ENCODE data around the gene GNMT.
"Not testable (repeated sequence)": the region's sequence is repeated elsewhere in the genome, so short reads cannot be mapped to it uniquely, and the experiment has no call there.

Gene GNMT

DNA sequence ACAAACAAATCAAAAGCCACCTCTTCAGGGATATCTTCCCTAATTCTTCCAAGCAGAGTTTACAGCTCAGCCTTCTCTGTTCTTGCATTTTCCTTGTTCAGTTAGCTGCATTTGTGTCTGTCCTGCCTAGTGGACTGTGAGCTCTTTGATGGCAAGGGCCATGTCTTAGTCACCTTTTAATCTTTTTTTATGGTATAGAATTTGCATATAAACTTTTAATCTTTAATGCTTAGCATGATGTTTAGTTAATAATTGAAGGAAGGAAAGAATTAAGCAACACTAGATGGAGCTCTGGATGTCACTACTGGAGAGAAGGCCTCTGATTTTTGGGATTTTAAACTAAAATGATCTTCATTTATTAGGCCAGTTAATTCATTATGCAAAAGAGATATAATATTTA, 36.0 kb downstream of the GNMT start:
- Histone ChIP-seq H3K27ac (ENCODE audit: low read depth, low read length) (no peak overlapping the region), H3K9me3 (ENCODE audit: control insufficient read depth, insufficient read depth, low read length) (no peaks in the 10 kb centered on the region), H3K36me3 (ENCODE audit: control insufficient read depth, insufficient read depth, low read length) (peaks cover 8% of the 10 kb centered on the region; the same call in 1 of the 2 replicates), H3K27me3 (ENCODE audit: control insufficient read depth, insufficient read depth, low read length) (no peaks in the 10 kb centered on the region), H3K4me3 (ENCODE audit: low read depth, low read length) (no peak overlapping the region), H3K4me1 (ENCODE audit: control insufficient read depth, insufficient read depth, low read length) (no peaks in the 10 kb centered on the region), H3K9ac (ENCODE audit: low read depth, low read length) (no peak overlapping the region)

DNA sequence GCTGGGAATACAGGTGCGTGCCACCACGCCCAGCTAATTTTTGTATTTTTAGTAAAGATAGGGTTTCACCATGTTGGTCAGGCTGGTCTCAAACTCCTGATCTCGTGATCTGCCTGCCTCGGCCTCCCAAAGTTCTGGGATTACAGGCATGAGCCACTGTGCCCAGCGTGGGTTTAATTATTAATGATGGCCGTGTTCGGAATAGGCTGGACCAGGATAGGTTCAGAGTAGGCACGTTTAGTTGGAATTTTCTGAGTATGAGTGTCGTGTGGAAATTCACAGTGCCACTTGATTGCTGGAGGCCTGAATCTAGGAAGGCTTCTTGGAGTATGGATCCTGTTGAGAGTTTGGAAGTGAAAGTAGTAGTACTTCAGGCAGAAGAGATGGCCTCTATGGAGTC, 37.7 kb downstream of the GNMT start:
- H3K27me3 ChIP-seq (ENCODE audit: control insufficient read depth, insufficient read depth, low read length); H3K36me3 ChIP-seq (ENCODE audit: control insufficient read depth, insufficient read depth, low read length); H3K27ac ChIP-seq (ENCODE audit: low read depth, low read length); H3K4me1 ChIP-seq (ENCODE audit: control insufficient read depth, insufficient read depth, low read length); H3K9ac ChIP-seq (ENCODE audit: low read depth, low read length); H3K4me3 ChIP-seq (ENCODE audit: low read depth, low read length); H3K9me3 ChIP-seq (ENCODE audit: control insufficient read depth, insufficient read depth, low read length): not testable (repeated sequence)

DNA sequence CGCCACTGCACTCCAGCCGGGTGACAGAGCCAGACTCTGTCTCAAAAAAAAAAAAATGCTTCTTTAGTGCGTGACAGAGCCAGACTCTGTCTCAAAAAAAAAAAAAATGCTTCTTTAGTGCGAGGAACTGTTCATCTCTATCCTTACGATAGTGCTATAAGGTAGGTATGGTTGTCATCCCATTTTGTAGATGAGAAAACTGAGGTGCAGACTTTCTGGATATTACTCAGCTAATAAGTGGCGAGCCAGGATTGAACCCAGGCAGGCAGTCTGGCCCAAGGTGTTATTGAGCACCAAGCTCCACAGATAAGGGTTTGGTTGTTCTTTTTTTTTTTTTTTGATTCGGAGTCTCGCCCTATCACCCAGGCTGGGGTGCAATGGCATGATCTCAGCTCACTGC, 41.3 kb downstream of the GNMT start:
- H3K27ac ChIP-seq (ENCODE audit: low read depth, low read length): no peak overlapping the region
- no peaks in the 10 kb centered on the region for H3K27me3 ChIP-seq (ENCODE audit: control insufficient read depth, insufficient read depth, low read length)
- H3K9me3 ChIP-seq (ENCODE audit: control insufficient read depth, insufficient read depth, low read length): no peaks in the 10 kb centered on the region
- H3K36me3 ChIP-seq (ENCODE audit: control insufficient read depth, insufficient read depth, low read length): peaks cover 9% of the 10 kb centered on the region
- no peak overlapping the region for H3K9ac ChIP-seq (ENCODE audit: low read depth, low read length)
- H3K4me1 ChIP-seq (ENCODE audit: control insufficient read depth, insufficient read depth, low read length): no peaks in the 10 kb centered on the region
- H3K4me3 ChIP-seq (ENCODE audit: low read depth, low read length): no peak overlapping the region

DNA sequence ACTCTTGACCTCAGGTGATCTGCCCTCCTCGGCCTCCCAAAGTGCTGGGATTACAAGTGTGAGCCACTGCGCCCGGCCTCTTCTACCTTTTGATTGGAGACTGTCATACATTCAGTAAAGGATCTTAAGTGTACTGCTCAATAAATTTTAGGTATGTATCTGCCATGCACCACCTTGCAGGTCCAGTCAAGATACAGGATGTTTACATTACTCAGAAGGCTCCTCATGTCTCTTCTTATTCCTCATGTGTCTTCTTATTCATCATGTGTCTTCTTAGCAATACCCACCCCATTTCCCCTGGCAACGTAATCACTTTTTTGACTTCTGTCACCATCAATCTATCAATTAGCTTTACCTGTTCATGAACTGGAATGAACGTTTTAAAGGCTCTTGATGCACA, 45.3 kb downstream of the GNMT start:
- Histone ChIP-seq H3K4me1 (ENCODE audit: control insufficient read depth, insufficient read depth, low read length) (no peaks in the 10 kb centered on the region), H3K9ac (ENCODE audit: low read depth, low read length) (no peak overlapping the region), H3K4me3 (ENCODE audit: low read depth, low read length) (no peak overlapping the region), H3K27me3 (ENCODE audit: control insufficient read depth, insufficient read depth, low read length) (no peaks in the 10 kb centered on the region), H3K27ac (ENCODE audit: low read depth, low read length) (no peak overlapping the region), H3K9me3 (ENCODE audit: control insufficient read depth, insufficient read depth, low read length) (no peaks in the 10 kb centered on the region), H3K36me3 (ENCODE audit: control insufficient read depth, insufficient read depth, low read length) (peaks cover 48% of the 10 kb centered on the region)

DNA sequence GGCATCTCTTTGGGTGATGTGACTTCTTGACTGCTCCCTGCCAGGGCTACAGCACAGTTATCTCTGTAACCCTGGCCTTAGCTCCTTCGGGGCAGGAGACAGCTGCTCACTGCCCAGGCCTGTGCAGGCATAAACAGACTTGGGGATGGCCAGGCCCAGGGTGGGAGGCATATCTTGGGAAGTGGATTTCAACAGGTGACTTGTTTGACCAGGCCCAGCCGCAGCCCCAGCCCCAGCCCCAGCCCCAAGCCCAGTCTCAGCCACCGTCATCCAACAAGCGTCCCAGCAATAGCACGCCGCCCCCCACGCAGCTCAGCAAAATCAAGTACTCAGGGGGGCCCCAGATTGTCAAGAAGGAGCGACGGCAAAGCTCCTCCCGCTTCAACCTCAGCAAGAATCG, 45.7 kb downstream of the GNMT start:
- H3K9ac ChIP-seq (ENCODE audit: low read depth, low read length): no peak overlapping the region
- no peaks in the 10 kb centered on the region for H3K27me3 ChIP-seq (ENCODE audit: control insufficient read depth, insufficient read depth, low read length)
- peaks cover 52% of the 10 kb centered on the region for H3K36me3 ChIP-seq (ENCODE audit: control insufficient read depth, insufficient read depth, low read length)
- no peak overlapping the region for H3K27ac ChIP-seq (ENCODE audit: low read depth, low read length)
- no peak overlapping the region for H3K4me3 ChIP-seq (ENCODE audit: low read depth, low read length)
- H3K9me3 ChIP-seq (ENCODE audit: control insufficient read depth, insufficient read depth, low read length): no peaks in the 10 kb centered on the region
- no peaks in the 10 kb centered on the region for H3K4me1 ChIP-seq (ENCODE audit: control insufficient read depth, insufficient read depth, low read length)

DNA sequence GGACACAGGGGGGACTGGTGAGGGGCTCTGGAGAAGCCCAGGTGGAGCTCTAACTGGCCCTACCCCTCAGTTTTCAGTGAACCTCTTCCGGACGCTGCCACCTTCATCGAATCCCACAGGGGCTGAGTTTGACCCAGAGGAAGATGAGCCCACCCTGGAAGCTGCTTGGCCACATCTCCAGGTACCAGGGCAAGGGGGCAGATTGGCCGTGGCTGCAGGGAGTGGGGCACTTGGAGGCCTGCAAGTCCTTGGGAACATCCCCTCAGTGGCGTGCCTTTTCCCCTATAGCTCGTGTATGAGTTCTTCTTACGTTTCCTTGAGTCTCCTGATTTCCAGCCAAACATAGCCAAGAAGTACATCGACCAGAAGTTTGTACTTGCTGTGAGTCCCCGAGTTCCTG, 46.6 kb downstream of the GNMT start:
- no peaks in the 10 kb centered on the region for H3K9me3 ChIP-seq (ENCODE audit: control insufficient read depth, insufficient read depth, low read length)
- no peaks in the 10 kb centered on the region for H3K27me3 ChIP-seq (ENCODE audit: control insufficient read depth, insufficient read depth, low read length)
- no peak overlapping the region for H3K27ac ChIP-seq (ENCODE audit: low read depth, low read length)
- H3K4me3 ChIP-seq (ENCODE audit: low read depth, low read length): no peak overlapping the region
- no peak overlapping the region for H3K9ac ChIP-seq (ENCODE audit: low read depth, low read length)
- H3K4me1 ChIP-seq (ENCODE audit: control insufficient read depth, insufficient read depth, low read length): no peaks in the 10 kb centered on the region
- H3K36me3 ChIP-seq (ENCODE audit: control insufficient read depth, insufficient read depth, low read length): peaks cover 61% of the 10 kb centered on the region

DNA sequence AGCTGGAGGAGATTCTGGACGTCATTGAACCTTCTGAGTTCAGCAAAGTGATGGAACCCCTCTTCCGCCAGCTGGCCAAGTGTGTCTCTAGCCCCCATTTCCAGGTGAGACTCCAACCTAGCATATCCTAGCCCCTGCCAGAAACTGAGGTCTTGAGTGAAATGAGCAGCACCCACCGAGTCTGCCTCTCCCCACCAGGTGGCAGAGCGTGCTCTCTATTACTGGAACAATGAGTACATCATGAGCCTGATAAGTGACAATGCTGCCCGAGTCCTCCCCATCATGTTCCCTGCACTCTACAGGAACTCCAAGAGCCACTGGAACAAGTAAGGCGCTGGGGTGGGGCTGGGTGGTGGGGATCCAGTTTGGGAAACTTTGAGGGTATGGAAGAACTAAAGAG, 48.6 kb downstream of the GNMT start:
- Histone ChIP-seq H3K36me3 (ENCODE audit: control insufficient read depth, insufficient read depth, low read length) (peaks cover 69% of the 10 kb centered on the region), H3K4me1 (ENCODE audit: control insufficient read depth, insufficient read depth, low read length) (peaks cover 8% of the 10 kb centered on the region), H3K27me3 (ENCODE audit: control insufficient read depth, insufficient read depth, low read length) (no peaks in the 10 kb centered on the region), H3K9me3 (ENCODE audit: control insufficient read depth, insufficient read depth, low read length) (no peaks in the 10 kb centered on the region), H3K4me3 (ENCODE audit: low read depth, low read length) (no peak overlapping the region), H3K27ac (ENCODE audit: low read depth, low read length) (no peak overlapping the region), H3K9ac (ENCODE audit: low read depth, low read length) (no peak overlapping the region)

DNA sequence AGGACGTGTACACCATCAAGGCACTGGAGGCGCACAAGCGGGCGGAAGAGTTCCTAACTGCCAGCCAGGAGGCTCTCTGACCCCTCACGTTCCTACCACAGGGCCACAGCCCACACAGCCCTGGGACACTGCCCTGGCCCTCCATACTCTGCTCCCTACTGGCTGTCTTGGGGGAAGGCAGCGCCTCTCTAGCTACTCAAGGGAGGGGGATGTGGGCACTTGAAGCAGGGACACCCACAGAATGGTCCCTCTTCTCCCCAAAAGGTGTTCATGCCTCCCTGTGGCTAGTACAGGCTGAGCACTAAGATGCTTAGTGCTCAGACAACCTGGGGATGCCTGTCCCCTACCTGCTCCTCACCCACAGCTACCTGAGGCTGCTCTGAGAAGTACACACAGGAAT, 50.7 kb downstream of the GNMT start:
- Histone ChIP-seq H3K9ac (ENCODE audit: low read depth, low read length) (no peak overlapping the region), H3K9me3 (ENCODE audit: control insufficient read depth, insufficient read depth, low read length) (no peaks in the 10 kb centered on the region), H3K27ac (ENCODE audit: low read depth, low read length) (no peak overlapping the region), H3K4me1 (ENCODE audit: control insufficient read depth, insufficient read depth, low read length) (peaks cover 8% of the 10 kb centered on the region), H3K4me3 (ENCODE audit: low read depth, low read length) (no peak overlapping the region), H3K27me3 (ENCODE audit: control insufficient read depth, insufficient read depth, low read length) (no peaks in the 10 kb centered on the region), H3K36me3 (ENCODE audit: control insufficient read depth, insufficient read depth, low read length) (peaks cover 63% of the 10 kb centered on the region)

DNA sequence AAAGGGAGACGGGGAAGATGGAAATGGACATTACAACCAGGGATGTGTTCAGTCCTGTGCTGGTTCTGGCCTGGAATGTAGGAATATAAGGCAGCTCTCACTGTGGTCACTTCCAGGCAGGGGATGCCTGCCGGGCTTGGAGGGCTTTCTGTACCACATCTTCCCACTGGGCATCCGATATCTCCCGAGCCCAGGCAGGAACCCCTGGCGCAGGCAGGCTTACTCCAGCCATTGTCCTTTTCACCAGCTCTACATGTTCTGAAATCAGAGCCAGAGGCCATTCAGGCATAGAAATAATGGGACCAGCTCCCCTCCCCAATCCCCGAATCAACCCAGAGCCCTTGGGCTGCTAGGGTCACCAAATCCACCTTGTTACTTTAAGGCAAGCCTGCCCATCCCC, 51.8 kb downstream of the GNMT start:
- Histone ChIP-seq H3K4me3 (ENCODE audit: low read depth, low read length) (peak overlapping the region; percentile 83), H3K4me1 (ENCODE audit: control insufficient read depth, insufficient read depth, low read length) (peaks cover 8% of the 10 kb centered on the region), H3K36me3 (ENCODE audit: control insufficient read depth, insufficient read depth, low read length) (peaks cover 60% of the 10 kb centered on the region), H3K27ac (ENCODE audit: low read depth, low read length) (no peak overlapping the region), H3K9ac (ENCODE audit: low read depth, low read length) (no peak overlapping the region), H3K9me3 (ENCODE audit: control insufficient read depth, insufficient read depth, low read length) (no peaks in the 10 kb centered on the region), H3K27me3 (ENCODE audit: control insufficient read depth, insufficient read depth, low read length) (no peaks in the 10 kb centered on the region)

DNA sequence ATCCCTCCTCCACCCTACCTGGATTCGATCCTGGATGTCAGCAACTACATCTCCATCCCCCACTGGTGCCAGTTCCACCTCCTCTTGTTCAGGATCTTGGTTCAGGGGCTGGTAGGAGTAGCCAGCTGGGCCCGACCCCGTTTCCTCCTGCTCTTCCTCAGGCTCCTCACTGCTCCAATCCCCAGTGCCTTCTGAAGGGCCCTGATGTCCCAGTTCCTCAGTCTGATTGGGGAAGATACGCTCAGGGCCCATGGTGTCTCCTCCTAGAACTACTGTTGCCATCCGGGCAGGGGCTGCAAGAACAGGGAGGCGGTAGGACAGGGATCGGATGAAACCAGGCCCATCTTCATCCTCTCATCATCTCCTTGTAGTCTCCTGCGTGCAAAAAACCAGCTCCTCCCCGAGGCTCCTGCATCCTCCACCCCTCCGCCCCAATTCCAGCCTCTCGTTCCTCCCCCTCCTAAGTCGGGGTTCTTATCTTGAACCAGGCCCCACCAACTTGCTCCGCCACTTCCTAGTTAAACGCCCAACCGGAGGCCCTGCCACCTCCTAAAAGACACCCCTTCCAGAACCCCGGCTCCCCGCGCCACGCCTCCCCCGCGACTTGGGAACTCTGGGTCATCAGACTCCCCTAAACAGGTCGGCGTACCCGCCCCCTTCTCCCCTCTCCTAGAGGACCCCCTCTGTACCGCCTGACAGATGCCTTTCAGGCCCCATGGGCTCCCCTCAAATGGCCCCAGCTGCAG, 52.7 kb downstream of the GNMT start:
- Histone ChIP-seq H3K4me1 (ENCODE audit: control insufficient read depth, insufficient read depth, low read length) (peaks cover 8% of the 10 kb centered on the region), H3K27ac (ENCODE audit: low read depth, low read length) (peak overlapping the region; percentile 8), H3K9ac (ENCODE audit: low read depth, low read length) (peak overlapping the region; percentile 38; the same call in 1 of the 2 replicates), H3K27me3 (ENCODE audit: control insufficient read depth, insufficient read depth, low read length) (no peaks in the 10 kb centered on the region), H3K9me3 (ENCODE audit: control insufficient read depth, insufficient read depth, low read length) (no peaks in the 10 kb centered on the region), H3K36me3 (ENCODE audit: control insufficient read depth, insufficient read depth, low read length) (peaks cover 60% of the 10 kb centered on the region), H3K4me3 (ENCODE audit: low read depth, low read length) (peak overlapping the region; percentile 83)
